Naive thymus-derived CD8-positive, alpha-beta T cell (primary cell): ENCODE data around the gene CHORDC1. TPM values are rescaled to one million over a fixed set of nuclear protein-coding genes. Genes with fewer than 3 reads are reported as not detected.
"Not testable (repeated sequence)": the region's sequence is repeated elsewhere in the genome, so short reads cannot be mapped to it uniquely, and the experiment has no call there.

ENCODE experiments used
- ATAC-seq, 2 donors: fragments of 150-1000 bp; cut with Tn5 transposase in 1 of 2; sonication (Bioruptor Pico), chemical (Tn5 transposase) in 1 of 2; 1 replicate in 1 of 2; 2 replicates in 1 of 2; pipeline ENCODE4 v1.10.0; 2021; ENCODE audit warnings: mild to moderate bottlenecking in 2 of 2, moderate library complexity in 2 of 2
- POLR2A ChIA-PET: fragments of 350-600 bp; sonication (Branson Sonifier 250); formaldehyde crosslinking; loops from one replicate; lab custom pipeline; 2021; ENCODE audit warnings: antibody characterized with exemption; lab: Charles Lee
- DNase-seq, 10 donors: peaks; one replicate each; pipeline versions ENCODE4 v3.0.0 to v3.0.0-alpha.2; 2020 to 2022
- H3K27ac Mint-ChIP-seq, 10 donors: one replicate each; pipeline ENCODE4 v1.8.0; 2020 to 2022; ENCODE audit warnings: mild to moderate bottlenecking in 10 of 10, mixed read lengths in 10 of 10, moderate library complexity in 4 of 10, inconsistent platforms in 1 of 10
- H3K27me3 Mint-ChIP-seq, 5 donors: one replicate each; pipeline ENCODE4 v1.8.0; 2021 to 2022; ENCODE audit warnings: mixed read lengths in 5 of 5
- H3K36me3 Mint-ChIP-seq, 3 donors: one replicate each; pipeline ENCODE4 v1.8.0; 2020 to 2022; ENCODE audit warnings: mixed read lengths in 3 of 3, mild to moderate bottlenecking in 2 of 3, inconsistent platforms in 1 of 3
- H3K4me1 Mint-ChIP-seq, 4 donors: one replicate each; pipeline ENCODE4 v1.8.0; 2021 to 2022; ENCODE audit warnings: mixed read lengths in 4 of 4
- H3K4me3 Mint-ChIP-seq, 10 donors: one replicate each; pipeline ENCODE4 v1.8.0; 2020 to 2022; ENCODE audit warnings: mild to moderate bottlenecking in 10 of 10, mixed read lengths in 10 of 10, moderate library complexity in 6 of 10, inconsistent platforms in 1 of 10
- H3K9me3 Mint-ChIP-seq, 9 donors: one replicate each; pipeline ENCODE4 v1.8.0; 2020 to 2022; ENCODE audit warnings: mixed read lengths in 9 of 9, mild to moderate bottlenecking in 3 of 9, inconsistent platforms in 1 of 9, moderate library complexity in 1 of 9
- polyA plus RNA-seq, 3 donors: library from polyadenylated mRNA; unstranded; fragments of 300-500 nt; fragmentation: Illumina TruSeq; gene quantifications; one replicate each; pipeline ENCODE4 v1.2.3, GENCODE V29; 2021
- total RNA-seq, 8 experiments: library from RNA in 2 of 8; stranded (reverse) in 2 of 8; gene quantifications; one replicate each; pipeline ENCODE4 v1.2.3 and lab custom pipeline; 2021 to 2026

CHORDC1 gene
- total and polyA plus RNA-seq, 5 experiments from 2014 or later: 12.8 to 83.8 (median 27.4) TPM

- H3K4me1 Mint-ChIP-seq, POLR2A ChIA-PET, H3K27ac Mint-ChIP-seq, H3K4me3 Mint-ChIP-seq, H3K36me3 Mint-ChIP-seq, DNase-seq, H3K9me3 Mint-ChIP-seq, ATAC-seq: not testable (repeated sequence)
- H3K27me3 Mint-ChIP-seq: peaks cover 9 to 30% (median 12%) of the 10 kb centered on the region in 5 donors
These were observed 55.1 kb downstream of the CHORDC1 start for GRCh38 chr11:90167704-90168103.

DNA sequence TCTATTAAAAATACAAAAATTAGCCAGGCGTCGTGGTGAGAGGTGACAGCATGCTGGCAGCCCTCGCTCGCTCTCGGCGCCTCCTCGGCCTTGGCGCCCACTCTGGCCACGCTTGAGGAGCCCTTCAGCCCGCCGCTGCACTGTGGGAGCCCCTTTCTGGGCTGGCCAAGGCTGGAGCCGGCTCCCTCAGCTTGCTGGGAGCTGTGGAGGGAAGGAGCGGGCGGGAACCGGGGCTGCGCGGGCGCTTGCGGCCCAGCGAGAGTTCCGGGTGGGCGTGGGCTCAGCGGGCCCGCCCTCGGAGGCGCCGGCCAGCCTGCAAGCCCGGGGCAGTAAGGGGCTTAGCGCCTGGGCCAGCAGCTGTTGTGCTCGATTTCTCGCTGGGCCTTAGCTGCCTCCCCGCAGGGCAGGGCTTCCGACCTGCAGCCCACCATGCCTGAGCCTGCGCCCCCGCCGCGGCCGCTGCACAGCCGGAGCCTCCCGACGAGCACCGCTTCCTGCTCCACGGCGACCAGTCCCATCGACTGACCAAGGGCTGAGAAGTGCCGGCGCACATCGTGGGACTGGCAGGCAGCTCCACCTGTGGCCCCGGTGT is 55.8 kb downstream of the CHORDC1 start:
- H3K36me3 Mint-ChIP-seq, ATAC-seq, H3K9me3 Mint-ChIP-seq, H3K4me3 Mint-ChIP-seq, POLR2A ChIA-PET, H3K4me1 Mint-ChIP-seq, H3K27ac Mint-ChIP-seq: not testable (repeated sequence)
- peak in 2 of 10 donors; percentile 6 to 58 for DNase-seq
- H3K27me3 Mint-ChIP-seq: peaks cover 9 to 28% (median 12%) of the 10 kb centered on the region in 5 donors

Other genes with a start within 250 kb of the CHORDC1 start
- gene TRIM49C, start 191.9 kb downstream of the CHORDC1 start, total RNA-seq: not detected
- gene TRIM49C, start 191.9 kb downstream of the CHORDC1 start, polyA plus RNA-seq: not detected
- gene UBTFL1, start 137.1 kb downstream of the CHORDC1 start, total RNA-seq: not detected
- gene UBTFL1, start 137.1 kb downstream of the CHORDC1 start, polyA plus RNA-seq: not detected
- not detected for gene NAALAD2, start 88.4 kb downstream of the CHORDC1 start, total RNA-seq
- not detected for gene NAALAD2, start 88.4 kb downstream of the CHORDC1 start, polyA plus RNA-seq